ENCODE measurements around the gene ADAMTSL5.

ADAMTSL5 gene

GRCh38 chr19:1513499-1514294 is 878 bp upstream of the ADAMTSL5 start:
- TF ChIP-seq TEAD4 (IDR thresholded peaks at IDR 0.05) = peak; percentile 32
- TF ChIP-seq USF1 (IDR thresholded peaks at IDR 0.05) = no peak
- TF ChIP-seq EGR1 (IDR thresholded peaks at IDR 0.05) = peak; percentile 41; the same call in 1 of the 2 replicates
- peak; percentile 94 for TF ChIP-seq ZBTB7A (IDR thresholded peaks at IDR 0.05; ENCODE audit: low read depth)
- TF ChIP-seq EP300 (IDR thresholded peaks at IDR 0.05; ENCODE audit: borderline replicate concordance) = no peak
- no peak for TF ChIP-seq REST (IDR thresholded peaks at IDR 0.05; ENCODE audit: low read depth)
- peak; percentile 31; the same call in 1 of the 2 replicates for TF ChIP-seq RAD21 (IDR thresholded peaks at IDR 0.05; ENCODE audit: low read depth)
- no peak for TF ChIP-seq CREB1 (IDR thresholded peaks at IDR 0.05; ENCODE audit: low read depth)
- TF ChIP-seq TAF1 (IDR thresholded peaks at IDR 0.05; ENCODE audit: low read depth) = no peak
- TF ChIP-seq YY1 (IDR thresholded peaks at IDR 0.05; ENCODE audit: low read depth) = no peak

- TF ChIP-seq TEAD4 (IDR thresholded peaks at IDR 0.05) (no peak), EGR1 (IDR thresholded peaks at IDR 0.05) (no peak), NFIC (IDR thresholded peaks at IDR 0.05) (no peak), ZBTB7A (IDR thresholded peaks at IDR 0.05; ENCODE audit: low read depth) (no peak), REST (IDR thresholded peaks at IDR 0.05; ENCODE audit: low read depth) (no peak), EP300 (IDR thresholded peaks at IDR 0.05; ENCODE audit: borderline replicate concordance) (no peak), FOXM1 (IDR thresholded peaks at IDR 0.05; ENCODE audit: borderline replicate concordance, low read depth) (no peak), CREB1 (IDR thresholded peaks at IDR 0.05; ENCODE audit: low read depth) (no peak), TAF1 (IDR thresholded peaks at IDR 0.05; ENCODE audit: low read depth) (no peak), CEBPB (IDR thresholded peaks at IDR 0.05) (no peak), USF1 (IDR thresholded peaks at IDR 0.05) (no peak)
These were observed 1.2 kb downstream of the ADAMTSL5 start for GRCh38 chr19:1511318-1512317.

- TF ChIP-seq TCF12 (IDR thresholded peaks at IDR 0.05; ENCODE audit: low read depth) (no peak), REST (IDR thresholded peaks at IDR 0.05; ENCODE audit: low read depth) (no peak), RAD21 (IDR thresholded peaks at IDR 0.05; ENCODE audit: low read depth) (no peak), MAX (IDR thresholded peaks at IDR 0.05) (no peak), YY1 (IDR thresholded peaks at IDR 0.05; ENCODE audit: low read depth) (no peak)
These were observed 2.0 kb downstream of the ADAMTSL5 start for GRCh38 chr19:1510807-1511206.

GRCh38 chr19:1510442-1510806 is 2.4 kb downstream of the ADAMTSL5 start:
- peak; percentile 37; the same call in 1 of the 2 replicates for TF ChIP-seq EGR1 (IDR thresholded peaks at IDR 0.05)
- peak; percentile 45; the same call in 1 of the 2 replicates for TF ChIP-seq TEAD4 (IDR thresholded peaks at IDR 0.05)
- TF ChIP-seq USF1 (IDR thresholded peaks at IDR 0.05) = no peak
- TF ChIP-seq YY1 (IDR thresholded peaks at IDR 0.05; ENCODE audit: low read depth) = no peak
- no peak for TF ChIP-seq REST (IDR thresholded peaks at IDR 0.05; ENCODE audit: low read depth)
- no peak for TF ChIP-seq MAX (IDR thresholded peaks at IDR 0.05)
